Ectodermal cell (in vitro differentiated cells): Measurements from ENCODE around the gene ING5.
A peak's percentile ranks its signal among the peaks of the same experiment; 100 is the strongest.

Source experiments
- H3K27ac ChIP-seq: 2 replicates; pipeline ENCODE4 v1.7.0; 2013; ENCODE audit warnings: mild to moderate bottlenecking, low read depth, low read length; ENCODE audit not compliant: insufficient read depth, poor library complexity, severe bottlenecking
- H3K27me3 ChIP-seq: 2 replicates; pipeline ENCODE4 v1.7.0; 2013; ENCODE audit warnings: mild to moderate bottlenecking, low read length; ENCODE audit not compliant: insufficient read depth, control insufficient read depth, poor library complexity, severe bottlenecking
- H3K36me3 ChIP-seq: one replicate; pipeline ENCODE4 v1.7.0; 2013; ENCODE audit warnings: low read length; ENCODE audit not compliant: control insufficient read depth, insufficient read depth
- H3K4me1 ChIP-seq: one replicate; pipeline ENCODE4 v1.7.0; 2013; ENCODE audit warnings: low read length; ENCODE audit not compliant: control insufficient read depth, insufficient read depth
- H3K4me3 ChIP-seq: 2 replicates; pipeline ENCODE4 v1.7.0; 2013; ENCODE audit warnings: low read depth, low read length, control low read depth; ENCODE audit not compliant: insufficient read depth
- H3K9me3 ChIP-seq: 2 replicates; pipeline ENCODE4 v1.7.0; 2013; ENCODE audit warnings: mild to moderate bottlenecking, low read length, moderate library complexity; ENCODE audit not compliant: control insufficient read depth
- WGBS, 2 experiments: methylation state at CpG; one replicate each; pipeline ENCODE4 v1.1.7; 2013; ENCODE audit warnings: missing lambda C conversion rate in 2 of 2; 5-methylcytosine and 5-hydroxymethylcytosine counted together

Gene ING5

DNA sequence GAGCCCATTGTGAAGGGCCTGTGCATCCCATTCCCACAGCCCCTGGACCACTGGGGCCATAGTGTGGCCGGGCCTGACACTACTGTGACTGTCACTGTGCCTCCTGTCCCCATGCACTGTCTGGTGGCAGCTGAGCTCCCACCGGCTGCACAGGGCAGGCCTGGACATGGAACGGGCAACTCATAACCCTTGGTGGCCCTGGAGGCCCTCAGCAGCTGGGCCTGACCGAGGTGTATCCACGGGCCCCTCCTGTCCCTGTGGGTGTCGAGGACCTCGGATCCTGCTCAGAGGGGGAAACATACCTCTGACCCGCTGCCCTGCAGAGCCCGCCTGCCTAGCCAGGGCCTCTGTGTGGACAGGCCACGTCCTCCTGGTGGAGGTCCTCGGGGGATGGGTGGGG is 67.0 kb downstream of the ING5 start:
- peaks cover 21% of the 10 kb centered on the region for H3K4me1 ChIP-seq
- no peaks in the 10 kb centered on the region for H3K36me3 ChIP-seq
- no peak overlapping the region for H3K27ac ChIP-seq
- no peak overlapping the region for H3K4me3 ChIP-seq
- H3K27me3 ChIP-seq, result no peaks in the 10 kb centered on the region
- WGBS, 2 experiments, result 92 to 96% methylated on average over 11 of the region's 11 CpGs
- H3K9me3 ChIP-seq, result no peaks in the 10 kb centered on the region

DNA sequence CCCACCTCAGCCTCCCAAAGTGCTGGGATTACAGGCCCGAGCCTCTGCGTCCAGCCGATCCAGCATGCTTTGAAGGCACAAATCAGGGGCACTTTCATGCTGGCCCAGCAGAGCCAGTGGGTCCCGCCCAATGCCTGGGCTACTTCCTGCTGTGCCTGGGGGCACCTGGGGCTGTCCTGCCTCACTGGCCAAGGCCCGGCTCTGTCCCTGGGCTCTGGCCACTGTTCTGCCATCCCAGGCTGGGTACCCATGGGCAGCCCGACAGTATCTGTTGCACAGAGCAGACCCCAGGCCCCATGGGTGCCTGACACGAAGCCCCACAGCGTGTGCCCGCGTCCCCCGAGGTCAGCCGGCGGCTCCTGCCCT is 68.0 kb downstream of the ING5 start:
- Histone ChIP-seq H3K36me3 (no peaks in the 10 kb centered on the region), H3K4me3 (no peak overlapping the region), H3K27ac (no peak overlapping the region), H3K9me3 (no peaks in the 10 kb centered on the region), H3K27me3 (no peaks in the 10 kb centered on the region), H3K4me1 (peaks cover 15% of the 10 kb centered on the region)
- WGBS, 2 experiments, result 94% methylated on average over 13 of the region's 13 CpGs

DNA sequence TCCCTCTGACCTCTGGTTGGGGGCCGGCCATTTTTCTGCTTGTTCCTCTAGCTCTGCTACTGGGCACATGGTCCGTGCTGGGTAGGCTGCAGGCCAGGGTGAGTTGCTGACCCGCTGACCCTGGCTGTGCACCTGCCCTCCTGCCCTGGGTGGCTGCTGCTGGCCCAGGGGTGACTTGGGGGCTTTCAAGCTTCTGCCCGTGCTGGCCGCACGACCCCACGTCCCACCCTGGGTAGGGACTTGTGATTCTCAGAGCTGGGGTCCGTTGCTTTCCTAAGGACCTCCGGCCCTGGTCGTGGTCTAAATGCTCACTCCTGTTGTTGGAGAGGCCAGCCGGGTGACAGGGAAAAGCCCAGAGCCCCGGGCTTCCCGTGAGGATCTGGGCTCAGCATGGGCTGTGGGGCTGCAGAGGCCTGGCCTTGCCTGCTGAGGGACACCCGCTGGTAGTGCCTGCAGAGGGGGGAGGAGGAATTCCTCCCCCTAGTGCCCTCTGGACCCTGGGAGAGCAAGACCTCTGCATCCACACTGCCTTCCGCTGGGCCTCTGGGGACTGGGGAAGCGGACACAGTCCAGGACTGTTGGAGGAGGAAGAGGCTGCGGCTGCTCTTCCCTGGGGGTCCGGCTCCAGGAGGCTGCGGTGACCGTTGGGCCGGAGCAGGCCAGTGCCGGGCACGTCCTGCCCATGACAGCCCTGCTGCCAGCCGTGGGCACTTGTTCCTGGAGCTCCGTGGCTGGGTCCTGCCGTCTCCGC is 68.5 kb downstream of the ING5 start:
- H3K36me3 ChIP-seq, result no peaks in the 10 kb centered on the region
- WGBS, 2 experiments, result 77% methylated on average over 27 of the region's 27 CpGs
- H3K27me3 ChIP-seq, result no peaks in the 10 kb centered on the region
- no peak overlapping the region for H3K4me3 ChIP-seq
- H3K9me3 ChIP-seq, result no peaks in the 10 kb centered on the region
- peak overlapping the region; percentile 87 for H3K27ac ChIP-seq
- peaks cover 13% of the 10 kb centered on the region for H3K4me1 ChIP-seq

DNA sequence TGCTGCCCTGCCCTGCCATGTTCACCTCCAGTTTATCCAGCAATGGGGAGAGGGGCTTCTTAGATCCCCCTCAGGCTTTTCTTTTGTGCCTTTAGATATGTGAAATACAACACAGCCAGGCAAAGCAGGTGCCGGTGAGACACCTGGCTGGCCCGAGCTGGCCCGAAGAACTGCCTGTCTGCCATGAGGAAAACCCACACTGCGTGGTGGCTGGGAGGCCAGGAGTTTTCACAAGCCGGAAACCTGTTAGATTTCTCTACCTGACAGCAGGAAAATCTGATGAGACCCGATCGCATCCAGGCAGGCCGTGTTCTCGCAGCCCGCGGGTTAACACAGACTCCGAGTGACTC is 69.1 kb downstream of the ING5 start:
- whole genome bisulfite sequencing, 2 experiments, result 94 to 95% methylated on average over 12 of the region's 12 CpGs
- Histone ChIP-seq H3K4me3 (no peak overlapping the region), H3K9me3 (no peaks in the 10 kb centered on the region), H3K36me3 (no peaks in the 10 kb centered on the region), H3K27me3 (no peaks in the 10 kb centered on the region), H3K4me1 (peaks cover 13% of the 10 kb centered on the region), H3K27ac (peak overlapping the region; percentile 87)

DNA sequence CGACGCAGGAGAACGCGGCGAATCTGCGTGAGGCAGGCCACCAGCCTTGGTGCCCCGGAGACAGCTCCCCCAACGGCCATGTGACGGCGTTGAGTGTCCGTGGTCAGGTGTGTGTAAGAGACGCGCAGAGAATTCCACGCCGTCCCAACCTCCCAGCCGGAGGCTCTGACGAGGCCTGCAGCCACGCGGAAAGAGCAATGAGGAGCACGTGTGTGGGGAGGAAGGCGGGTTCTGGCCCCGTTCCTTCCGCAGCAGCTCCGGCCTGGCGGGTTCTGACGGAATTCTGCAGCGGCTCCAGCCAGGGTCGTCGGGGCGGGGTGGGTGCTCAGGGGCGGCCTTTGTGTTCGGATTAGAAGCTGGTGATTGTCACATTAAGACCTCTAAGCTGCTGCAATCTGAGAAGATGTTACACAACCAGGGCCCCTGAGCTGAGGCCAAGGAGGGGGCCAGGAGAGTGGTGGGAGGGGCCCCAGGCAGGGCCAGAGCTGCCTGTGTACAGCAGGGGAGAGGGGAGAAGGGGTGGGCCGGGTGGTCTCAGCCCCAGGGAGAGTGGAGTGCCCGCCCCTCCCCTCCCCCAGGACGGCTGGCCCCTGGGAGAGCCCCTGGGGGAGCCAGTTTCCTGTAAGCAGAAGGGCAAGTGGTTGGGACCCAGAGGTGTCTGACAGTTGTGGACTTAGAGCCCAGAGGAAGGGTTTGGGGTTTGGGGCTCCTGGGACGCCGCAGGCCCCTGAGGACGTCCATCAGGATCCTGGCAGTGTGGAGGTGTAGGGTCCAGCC is 69.6 kb downstream of the ING5 start:
- H3K4me3 ChIP-seq, result no peak overlapping the region
- no peaks in the 10 kb centered on the region for H3K27me3 ChIP-seq
- no peaks in the 10 kb centered on the region for H3K9me3 ChIP-seq
- 61 to 70% methylated on average over 38 of the region's 38 CpGs for WGBS, 2 experiments
- H3K36me3 ChIP-seq, result no peaks in the 10 kb centered on the region
- H3K4me1 ChIP-seq, result peaks cover 13% of the 10 kb centered on the region
- H3K27ac ChIP-seq, result peak overlapping the region; percentile 87

DNA sequence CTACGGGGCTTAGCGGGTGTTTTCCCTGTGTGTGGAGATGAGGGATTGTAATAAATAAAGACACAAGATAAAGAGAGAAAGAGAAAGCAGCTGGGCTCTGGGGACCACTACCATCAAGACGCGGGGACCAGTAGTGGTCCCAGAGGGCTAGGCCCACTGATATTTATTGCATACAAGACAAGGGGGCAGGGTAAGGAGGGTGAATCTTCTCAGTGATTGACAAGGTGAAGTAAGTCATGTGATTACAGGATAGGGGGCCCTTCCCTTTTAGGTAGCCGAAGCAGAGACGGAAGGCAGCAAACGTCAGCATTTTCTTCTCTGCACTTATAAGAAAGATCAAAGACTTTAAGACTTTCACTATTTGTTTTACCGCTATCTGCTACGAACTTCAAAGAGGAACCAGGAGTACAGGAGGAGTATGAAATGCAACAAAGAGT is 70.2 kb downstream of the ING5 start:
- Histone ChIP-seq H3K9me3 (no peaks in the 10 kb centered on the region), H3K27me3 (no peaks in the 10 kb centered on the region), H3K36me3 (no peaks in the 10 kb centered on the region), H3K4me1 (peaks cover 16% of the 10 kb centered on the region), H3K4me3 (no peak overlapping the region), H3K27ac (peak overlapping the region; percentile 87)
- whole genome bisulfite sequencing, 2 experiments, result 65 to 69% methylated on average over 8 of the region's 9 CpGs

DNA sequence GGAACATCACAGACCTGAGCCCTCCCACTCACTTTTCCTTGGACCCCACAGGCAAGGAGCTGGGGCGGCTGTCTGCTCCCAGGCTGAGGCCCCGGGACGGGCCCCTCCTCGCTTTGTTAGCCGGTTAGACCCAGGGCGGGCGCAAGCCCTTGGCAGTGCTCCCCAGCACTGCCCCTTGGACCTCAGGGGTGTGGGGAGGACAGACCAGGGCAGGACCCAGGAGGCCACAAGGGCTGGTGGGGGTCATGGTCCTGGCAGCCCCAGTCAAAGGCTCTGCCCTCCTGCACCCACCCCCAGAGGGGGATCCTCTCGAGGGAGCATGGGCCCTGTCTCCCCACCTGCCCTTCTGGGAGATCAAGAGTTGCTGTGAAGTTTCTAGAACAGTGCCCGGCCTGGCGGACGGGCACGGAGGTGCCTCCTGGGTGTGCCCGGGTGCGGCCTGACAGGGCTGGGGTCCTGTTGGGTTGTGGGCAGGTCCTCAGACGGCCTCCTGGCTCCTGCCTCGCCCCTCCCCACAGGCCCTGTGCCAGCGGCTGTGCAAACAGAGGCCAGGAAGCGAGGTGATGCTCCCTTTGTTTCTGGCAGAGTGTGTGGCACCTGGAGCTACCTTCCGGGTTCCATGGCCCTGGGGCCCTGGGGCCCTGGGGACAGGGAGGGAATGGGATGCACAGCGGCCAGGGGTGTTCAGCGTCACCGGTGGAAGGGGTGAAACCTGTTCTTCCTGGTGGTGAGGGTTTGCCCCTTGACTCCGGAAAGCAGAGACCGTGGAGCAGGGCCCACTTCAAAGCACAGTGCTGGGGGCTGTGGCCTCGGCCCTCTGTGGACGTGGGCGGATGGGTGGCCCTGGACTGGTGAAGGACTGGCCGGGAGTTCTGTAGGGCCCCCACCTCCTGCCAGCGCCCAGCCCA is 71.9 kb downstream of the ING5 start:
- 92 to 93% methylated on average over 29 of the region's 29 CpGs for WGBS, 2 experiments
- Histone ChIP-seq H3K27ac (no peak overlapping the region), H3K4me3 (no peak overlapping the region), H3K9me3 (no peaks in the 10 kb centered on the region), H3K4me1 (peaks cover 28% of the 10 kb centered on the region), H3K27me3 (no peaks in the 10 kb centered on the region), H3K36me3 (no peaks in the 10 kb centered on the region)

DNA sequence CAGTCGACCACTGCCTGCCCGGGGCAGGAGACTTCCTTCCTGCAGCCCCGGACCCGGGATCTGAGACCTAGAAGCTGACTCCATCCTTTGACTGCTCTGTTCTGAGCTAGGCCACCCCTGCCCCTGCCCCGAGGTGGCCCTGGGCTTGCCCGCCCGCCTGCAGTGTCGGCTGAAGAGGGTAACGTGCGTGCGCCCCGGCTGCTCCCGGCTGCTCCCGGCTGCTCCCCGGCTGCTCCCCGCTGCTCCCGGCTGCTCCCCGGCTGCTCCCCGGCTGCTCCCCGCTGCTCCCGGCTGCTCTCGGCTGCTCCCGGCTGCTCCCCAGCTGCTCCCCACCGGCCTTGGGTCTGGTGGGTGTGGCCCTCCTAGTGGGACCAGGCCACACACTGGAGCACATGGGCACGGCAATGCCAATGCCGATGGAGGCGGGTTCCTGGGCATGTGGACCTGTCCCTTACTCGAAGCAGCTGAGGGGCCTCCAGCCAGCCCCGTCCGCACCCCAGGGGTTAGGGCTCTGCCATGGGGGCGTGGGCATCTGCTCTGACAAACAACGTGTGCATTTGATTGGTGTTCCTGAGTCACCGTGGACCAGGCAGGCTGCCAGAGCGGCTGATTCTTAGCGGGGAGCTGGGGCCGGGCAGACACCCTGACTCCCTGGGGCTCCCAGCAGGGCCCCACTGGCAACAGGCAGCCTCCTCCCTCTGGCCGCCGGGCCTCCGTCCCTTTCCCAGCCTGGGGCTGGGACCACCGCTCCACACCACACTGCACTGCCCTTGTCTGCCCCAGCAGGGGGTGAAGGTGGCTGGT is 72.8 kb downstream of the ING5 start:
- Histone ChIP-seq H3K9me3 (no peaks in the 10 kb centered on the region), H3K27ac (no peak overlapping the region), H3K36me3 (no peaks in the 10 kb centered on the region), H3K4me3 (no peak overlapping the region), H3K4me1 (peaks cover 28% of the 10 kb centered on the region), H3K27me3 (no peaks in the 10 kb centered on the region)
- 90 to 91% methylated on average over 40 of the region's 40 CpGs for WGBS, 2 experiments

DNA sequence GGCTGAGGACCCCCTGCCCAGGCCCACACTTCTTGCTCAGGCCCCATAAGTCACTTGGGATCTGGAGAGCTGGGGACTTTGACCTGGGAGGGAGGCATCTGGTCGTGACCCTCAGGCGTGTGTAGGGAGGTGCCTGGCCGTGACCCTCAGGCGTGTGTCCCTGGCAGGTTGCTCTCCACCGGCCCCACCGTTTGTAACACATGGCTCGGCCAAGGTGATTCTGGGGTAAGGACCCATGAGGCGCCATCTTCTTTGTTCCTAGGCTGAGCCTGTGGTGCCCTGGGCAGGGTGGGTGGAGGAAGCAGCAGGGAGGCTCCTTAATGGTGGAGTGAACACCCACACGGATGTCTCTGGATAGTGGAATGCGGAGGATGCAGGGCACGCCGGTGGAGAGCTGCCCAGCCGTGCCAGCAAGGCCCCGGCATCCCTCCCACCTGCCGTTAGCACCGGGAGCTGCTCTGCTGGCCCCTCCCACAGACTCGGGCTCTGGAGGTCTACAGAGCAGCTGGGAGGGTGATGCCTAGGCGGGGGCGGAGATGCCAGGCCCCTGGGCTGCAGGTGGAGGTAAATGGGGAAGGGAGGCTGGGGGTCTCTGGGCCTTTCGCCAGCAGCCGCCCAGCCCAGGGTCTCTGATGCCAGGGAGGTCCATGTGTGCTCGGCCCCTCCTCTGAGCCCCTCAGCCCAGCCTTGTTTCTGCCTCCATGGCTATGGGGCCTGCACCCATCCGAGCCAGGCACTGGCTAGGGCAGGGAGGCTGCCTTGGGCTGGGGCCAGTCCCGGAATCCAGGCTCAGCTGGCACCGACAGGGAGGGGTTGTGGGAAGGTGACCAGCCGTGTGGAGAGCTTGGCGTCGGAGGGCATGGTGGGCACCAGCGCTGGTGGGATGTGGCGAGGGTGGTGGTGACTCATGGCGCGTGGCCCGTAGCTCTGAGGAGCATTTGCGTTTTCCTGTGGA is 73.7 kb downstream of the ING5 start:
- WGBS, 2 experiments, result 88 to 89% methylated on average over 34 of the region's 34 CpGs
- H3K9me3 ChIP-seq, result no peaks in the 10 kb centered on the region
- no peaks in the 10 kb centered on the region for H3K27me3 ChIP-seq
- H3K4me3 ChIP-seq, result no peak overlapping the region
- H3K27ac ChIP-seq, result no peak overlapping the region
- peaks cover 22% of the 10 kb centered on the region for H3K4me1 ChIP-seq
- no peaks in the 10 kb centered on the region for H3K36me3 ChIP-seq
